Skeletal muscle tissue (tissue), 4 donors: ENCODE data around the gene CFAP299. TPM values are rescaled to one million over a fixed set of nuclear protein-coding genes. Genes with fewer than 3 reads are reported as not detected.

Experiments
- H3K27ac ChIP-seq: one replicate; pipeline ENCODE4 v1.7.0; 2013; ENCODE audit warnings: mild to moderate bottlenecking, low read depth, low read length, inconsistent platforms
- H3K27me3 ChIP-seq, 3 donors: one replicate each; pipeline ENCODE4 v1.7.0; 2013; ENCODE audit warnings: low read length in 3 of 3; ENCODE audit not compliant: control insufficient read depth in 3 of 3, insufficient read depth in 3 of 3
- H3K36me3 ChIP-seq, 3 donors: one replicate each; pipeline ENCODE4 v1.7.0; 2013; ENCODE audit warnings: low read length in 3 of 3; ENCODE audit not compliant: control insufficient read depth in 3 of 3, insufficient read depth in 3 of 3
- H3K4me1 ChIP-seq, 3 donors: one replicate each; pipeline ENCODE4 v1.7.0; 2013; ENCODE audit warnings: low read length in 3 of 3, mild to moderate bottlenecking in 3 of 3; ENCODE audit not compliant: control insufficient read depth in 3 of 3, insufficient read depth in 3 of 3
- H3K4me3 ChIP-seq, 3 donors: one replicate each; pipeline ENCODE4 v1.7.0; 2013; ENCODE audit warnings: low read length in 3 of 3
- H3K9ac ChIP-seq, 3 donors: one replicate each; pipeline ENCODE4 v1.7.0; 2013; ENCODE audit warnings: low read length in 3 of 3, mild to moderate bottlenecking in 3 of 3, moderate library complexity in 2 of 3, low read depth in 1 of 3
- H3K9me3 ChIP-seq, 3 donors: one replicate each; pipeline ENCODE4 v1.7.0; 2013; ENCODE audit warnings: low read length in 3 of 3; ENCODE audit not compliant: control insufficient read depth in 3 of 3
- total RNA-seq: library from RNA; depleted of rRNA; stranded (reverse); fragments of >200 nt; gene quantifications from one replicate; pipeline ENCODE4 v1.2.3, GENCODE V29; 2014
- donor health status: Osteomylitis.

The CFAP299 gene
- total RNA-seq, 1 donor from 2014 or later = 0.52 TPM

DNA sequence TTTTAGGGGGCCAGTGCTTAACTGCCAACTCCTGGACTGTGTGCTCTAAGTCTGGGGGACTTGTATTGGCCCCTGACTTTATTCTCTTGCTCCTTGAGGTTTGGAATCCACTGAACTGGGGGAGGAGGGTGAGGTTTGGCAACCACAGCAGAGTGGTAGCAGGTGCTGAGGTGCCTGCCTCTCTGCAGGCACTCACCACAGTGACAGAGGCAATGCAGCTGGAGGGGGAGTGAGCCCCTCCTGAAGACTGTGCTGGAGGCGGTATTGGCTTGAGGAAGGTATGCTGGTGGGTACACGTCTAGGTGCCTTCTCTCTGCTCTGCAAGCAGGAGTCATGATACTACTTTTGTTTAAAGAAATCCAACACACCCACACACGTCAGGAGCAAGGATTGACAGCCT is 24.6 kb downstream of the CFAP299 start:
- Histone ChIP-seq H3K27ac (no peak overlapping the region), H3K36me3 (no peaks in the 10 kb centered on the region), H3K4me1 (no peaks in the 10 kb centered on the region), H3K27me3 (peaks cover 0 to 11% (median 2%) of the 10 kb centered on the region in 3 donors), H3K9me3 (no peaks in the 10 kb centered on the region), H3K4me3 (no peak overlapping the region), H3K9ac (no peak overlapping the region)

GRCh38 chr4:80360900-80361299 is 25.4 kb downstream of the CFAP299 start:
- H3K4me3 ChIP-seq = no peak overlapping the region
- no peak overlapping the region for H3K27ac ChIP-seq
- no peaks in the 10 kb centered on the region for H3K9me3 ChIP-seq
- H3K27me3 ChIP-seq = peaks cover 0 to 11% (median 2%) of the 10 kb centered on the region in 3 donors
- no peak overlapping the region for H3K9ac ChIP-seq
- H3K4me1 ChIP-seq = no peaks in the 10 kb centered on the region
- no peaks in the 10 kb centered on the region for H3K36me3 ChIP-seq

DNA sequence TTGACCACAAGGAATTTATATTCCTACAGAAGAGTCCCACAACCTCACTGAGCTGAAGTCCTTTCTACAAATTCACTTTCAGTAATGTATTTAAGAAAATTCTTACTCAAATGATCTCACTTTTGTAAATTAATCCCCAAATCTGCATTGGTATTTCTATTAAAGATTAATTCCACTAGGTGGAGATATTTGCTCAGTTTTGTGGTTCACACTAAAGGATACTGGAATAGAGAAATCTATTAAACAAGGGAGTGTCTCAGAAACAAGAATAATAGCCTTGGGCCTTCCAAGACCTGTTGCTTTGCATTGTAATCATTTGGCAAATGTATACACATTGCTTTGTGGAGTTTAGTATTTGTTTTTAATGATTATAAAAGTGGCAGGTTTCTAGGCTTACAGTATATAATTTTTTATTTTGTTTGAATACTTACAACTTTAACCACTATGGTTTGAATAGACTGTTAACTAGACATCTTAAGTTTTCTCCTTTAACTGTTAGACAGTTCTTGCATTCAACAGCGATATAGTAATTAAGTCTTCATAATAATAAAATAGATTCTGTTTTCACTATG is 25.9 kb downstream of the CFAP299 start:
- Histone ChIP-seq H3K4me1 (no peaks in the 10 kb centered on the region), H3K9me3 (no peaks in the 10 kb centered on the region), H3K27me3 (peaks cover 0 to 11% (median 2%) of the 10 kb centered on the region in 3 donors), H3K36me3 (no peaks in the 10 kb centered on the region), H3K9ac (no peak overlapping the region), H3K27ac (no peak overlapping the region), H3K4me3 (no peak overlapping the region)

- no peaks in the 10 kb centered on the region for H3K4me1 ChIP-seq
- no peaks in the 10 kb centered on the region for H3K36me3 ChIP-seq
- H3K27me3 ChIP-seq = peaks cover 0 to 11% (median 2%) of the 10 kb centered on the region in 3 donors
- H3K4me3 ChIP-seq = no peak overlapping the region
- no peak overlapping the region for H3K9ac ChIP-seq
- H3K9me3 ChIP-seq = no peaks in the 10 kb centered on the region
- no peak overlapping the region for H3K27ac ChIP-seq
These were observed 27.1 kb downstream of the CFAP299 start for GRCh38 chr4:80362578-80363181.

DNA sequence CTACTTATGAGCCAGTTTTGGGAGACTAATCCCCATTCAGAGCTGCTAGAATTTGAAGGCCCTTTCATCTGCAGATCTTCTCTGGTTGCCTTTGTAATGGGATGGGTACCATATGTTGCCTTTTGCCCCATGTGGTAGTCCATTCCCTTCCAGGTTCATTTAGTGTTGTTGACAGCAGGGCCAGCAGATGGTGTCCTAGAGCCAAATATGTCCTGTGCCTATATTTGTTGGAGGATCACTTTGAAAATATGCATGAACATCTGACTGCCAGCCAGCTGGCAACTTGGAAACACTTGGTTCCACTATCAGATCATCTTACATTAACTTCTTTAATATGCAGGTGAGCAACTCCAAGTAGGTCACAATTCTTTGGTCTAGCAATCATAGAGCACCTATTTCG is 30.4 kb downstream of the CFAP299 start:
- Histone ChIP-seq H3K36me3 (no peaks in the 10 kb centered on the region), H3K9ac (no peak overlapping the region), H3K27ac (no peak overlapping the region), H3K4me3 (no peak overlapping the region), H3K27me3 (peaks cover 0 to 3% (median 0%) of the 10 kb centered on the region in 3 donors), H3K9me3 (no peaks in the 10 kb centered on the region), H3K4me1 (no peaks in the 10 kb centered on the region)

DNA sequence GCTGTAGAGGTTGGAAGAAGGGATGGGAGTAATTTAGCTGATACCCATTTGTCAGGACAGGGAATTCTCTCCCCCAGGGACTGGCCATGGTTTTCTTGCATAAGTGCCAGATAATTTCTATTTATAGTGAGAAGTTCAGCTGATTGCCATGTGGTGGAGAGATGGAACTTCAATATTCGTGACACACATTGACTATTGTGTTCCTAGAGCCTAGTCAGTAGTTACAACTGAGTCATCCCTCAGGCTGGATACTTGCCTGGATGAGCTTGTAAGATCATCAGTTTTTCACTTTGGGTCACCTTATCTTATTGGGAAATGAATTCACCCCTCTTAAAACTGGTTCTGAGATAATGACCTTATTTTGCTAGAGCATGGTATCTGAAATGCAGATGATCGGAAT is 32.2 kb downstream of the CFAP299 start:
- Histone ChIP-seq H3K9ac (no peak overlapping the region), H3K4me1 (no peaks in the 10 kb centered on the region), H3K4me3 (no peak overlapping the region), H3K9me3 (no peaks in the 10 kb centered on the region), H3K27me3 (peaks cover 0 to 1% (median 0%) of the 10 kb centered on the region in 3 donors), H3K27ac (no peak overlapping the region), H3K36me3 (no peaks in the 10 kb centered on the region)

GRCh38 chr4:80370635-80371034 is 35.1 kb downstream of the CFAP299 start:
- H3K27ac ChIP-seq = no peak overlapping the region
- no peak overlapping the region for H3K4me3 ChIP-seq
- H3K4me1 ChIP-seq = no peaks in the 10 kb centered on the region
- no peak overlapping the region for H3K9ac ChIP-seq
- H3K9me3 ChIP-seq = no peaks in the 10 kb centered on the region
- H3K36me3 ChIP-seq = no peaks in the 10 kb centered on the region
- no peaks in the 10 kb centered on the region for H3K27me3 ChIP-seq

DNA sequence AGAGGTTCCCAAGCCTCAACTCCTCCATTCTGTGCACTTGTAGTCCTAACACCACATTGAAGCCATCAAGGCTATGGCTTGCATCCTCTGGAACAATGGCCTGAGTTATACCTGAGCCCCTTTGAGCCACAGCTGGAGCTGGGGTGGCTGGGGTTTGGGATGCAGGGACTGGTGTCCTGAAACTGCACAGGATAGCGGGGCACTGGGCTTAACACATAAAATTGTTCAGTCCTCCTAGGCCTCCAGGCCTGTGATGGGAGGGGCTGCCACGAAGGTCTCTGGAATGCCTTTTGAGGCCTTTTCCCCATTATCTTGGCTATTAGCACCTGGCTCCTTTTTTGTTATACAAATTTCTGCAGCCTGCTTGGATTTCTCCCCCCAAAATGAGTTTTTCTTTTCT is 35.5 kb downstream of the CFAP299 start:
- no peak overlapping the region for H3K9ac ChIP-seq
- no peak overlapping the region for H3K4me3 ChIP-seq
- no peaks in the 10 kb centered on the region for H3K9me3 ChIP-seq
- no peaks in the 10 kb centered on the region for H3K27me3 ChIP-seq
- H3K36me3 ChIP-seq = no peaks in the 10 kb centered on the region
- H3K27ac ChIP-seq = no peak overlapping the region
- no peaks in the 10 kb centered on the region for H3K4me1 ChIP-seq

GRCh38 chr4:80374180-80374579 is 38.6 kb downstream of the CFAP299 start:
- no peaks in the 10 kb centered on the region for H3K27me3 ChIP-seq
- no peak overlapping the region for H3K4me3 ChIP-seq
- H3K9ac ChIP-seq = no peak overlapping the region
- no peaks in the 10 kb centered on the region for H3K36me3 ChIP-seq
- no peaks in the 10 kb centered on the region for H3K9me3 ChIP-seq
- no peak overlapping the region for H3K27ac ChIP-seq
- no peaks in the 10 kb centered on the region for H3K4me1 ChIP-seq

DNA sequence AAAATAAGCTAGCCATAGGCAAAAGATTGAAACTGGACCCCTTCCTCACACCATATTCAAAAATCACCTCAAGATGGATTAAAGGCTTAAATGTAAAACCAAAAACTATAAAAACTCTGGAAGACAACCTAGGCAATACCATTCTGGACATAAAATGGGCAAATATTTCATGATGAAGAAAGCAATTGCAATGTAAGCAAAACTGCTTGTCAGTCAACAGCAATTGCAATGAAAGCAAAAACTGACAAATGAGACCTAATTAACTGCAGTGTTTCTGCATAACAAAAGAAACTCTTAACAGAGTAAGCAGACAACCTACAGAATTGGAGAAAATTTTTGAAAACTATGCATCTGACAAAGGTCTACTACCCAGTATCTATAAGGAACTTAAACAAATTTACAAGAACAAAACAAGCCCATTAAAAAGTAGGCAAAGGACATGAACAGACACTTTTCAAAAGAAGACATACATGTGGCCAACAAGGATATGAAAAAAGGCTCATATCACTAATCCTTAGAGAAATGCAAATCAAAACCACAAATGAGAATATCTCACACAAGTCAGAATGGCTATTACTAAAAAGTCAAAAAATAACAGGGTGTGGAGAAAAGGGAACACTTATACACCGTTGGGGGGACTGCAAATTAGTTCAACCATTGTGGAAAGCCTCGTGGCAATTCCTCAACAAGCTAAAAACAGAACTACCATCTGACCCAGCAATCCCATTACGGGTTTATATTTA is 46.7 kb downstream of the CFAP299 start:
- Histone ChIP-seq H3K36me3 (no peaks in the 10 kb centered on the region), H3K9ac (no peak overlapping the region), H3K4me3 (no peak overlapping the region), H3K27me3 (no peaks in the 10 kb centered on the region), H3K9me3 (no peaks in the 10 kb centered on the region), H3K4me1 (no peaks in the 10 kb centered on the region), H3K27ac (no peak overlapping the region)
